A673 (cell line): Measurements from ENCODE around the gene JMJD6.

Experiments used
- CTCF ChIP-seq: fragments of 300-800, 200-600 bp; sonication (generic); conservative IDR thresholded peaks from 2 replicates; pipeline ENCODE4 v1.5.1; 2017; ENCODE audit warnings: low read depth, mild to moderate bottlenecking, antibody characterized with exemption, low read length, moderate library complexity, mixed read lengths
- EZH2 ChIP-seq: fragments of 200-600 bp; sonication (generic); IDR thresholded peaks from 2 replicates; pipeline ENCODE4 v1.6.1; 2017; ENCODE audit warnings: borderline replicate concordance, low read depth, mild to moderate bottlenecking, mixed read lengths, antibody characterized with exemption, low read length; ENCODE audit not compliant: poor library complexity, severe bottlenecking

- TF ChIP-seq CTCF (no peak), EZH2 (no peak)
These were observed 30.9 kb upstream of the JMJD6 start for GRCh38 chr17:76757256-76757655.
